ENCODE data around the gene AADACL4. TPM values are rescaled to one million over a fixed set of nuclear protein-coding genes. Genes with fewer than 3 reads are reported as not detected.

AADACL4 gene
- total RNA-seq, 1 experiment from 2014 or later, result not detected

GRCh38 chr1:12648741-12649140 lies 4.9 kb downstream of the AADACL4 start:
- Histone ChIP-seq H3K14ac (ENCODE audit: insufficient read depth, low read length) (no peak overlapping the region), H4K5ac (ENCODE audit: insufficient read length, low read depth, low read length) (no peak overlapping the region), H2BK15ac (ENCODE audit: low read depth, low read length) (no peak overlapping the region), H3T11ph (ENCODE audit: low read length) (no peak overlapping the region), H2BK20ac (ENCODE audit: low read depth, low read length, poor library complexity, severe bottlenecking) (no peak overlapping the region), H3K4me2 (ENCODE audit: insufficient read depth, insufficient read length, low read length) (no peak overlapping the region), H2BK5ac (ENCODE audit: insufficient read length, low read length) (no peak overlapping the region), H3K27me3 (ENCODE audit: insufficient read depth, low read length) (no peaks in the 10 kb centered on the region), H2AFZ (ENCODE audit: low read length) (no peak overlapping the region), H3K9me3 (ENCODE audit: control insufficient read depth, low read depth, low read length) (no peaks in the 10 kb centered on the region), H3K23ac (ENCODE audit: insufficient read length, low read depth, low read length) (no peak overlapping the region), H4K8ac (replicated peaks; ENCODE audit: insufficient read length, low read depth, low read length) (no peak overlapping the region), H3K18ac (ENCODE audit: insufficient read length, low read depth, low read length) (no peak overlapping the region), H2AK5ac (ENCODE audit: insufficient read length, low read length) (no peak overlapping the region), H2BK120ac (ENCODE audit: low read depth, low read length, poor library complexity, severe bottlenecking) (no peak overlapping the region), H4K91ac (ENCODE audit: insufficient read length, low read depth, low read length) (no peak overlapping the region), H3K79me2 (ENCODE audit: insufficient read depth, low read length) (no peaks in the 10 kb centered on the region), H3K23me2 (ENCODE audit: insufficient read length, low read depth, low read length, poor library complexity, severe bottlenecking) (no peaks in the 10 kb centered on the region), H3K56ac (ENCODE audit: insufficient read length, low read depth, low read length) (no peak overlapping the region), H4K20me1 (ENCODE audit: control insufficient read depth, insufficient read depth, insufficient read length) (no peaks in the 10 kb centered on the region), H3K4ac (ENCODE audit: low read depth, low read length) (no peak overlapping the region), H2BK12ac (ENCODE audit: insufficient read length, low read depth, low read length) (no peak overlapping the region), H3K4me1 (ENCODE audit: insufficient read depth, low read length) (no peaks in the 10 kb centered on the region), H3K27ac (ENCODE audit: insufficient read length, low read depth, low read length) (no peak overlapping the region), H3K9ac (ENCODE audit: extremely low read depth, insufficient read length, low read length) (no peak overlapping the region), H3K79me1 (ENCODE audit: insufficient read depth, low read depth, low read length, poor library complexity, severe bottlenecking) (no peaks in the 10 kb centered on the region)
- no CpG with 5 or more reads among the region's 7 CpGs for WGBS (ENCODE audit: extremely low coverage, insufficient read length, low lambda C conversion rate)
- no peak for DNase-seq
- H3K27ac Mint-ChIP-seq, result no peak overlapping the region
- H3K27me3 Mint-ChIP-seq (ENCODE audit: low read depth), result peaks cover 23% of the 10 kb centered on the region
- peaks cover 0 to 4% (median 0%) of the 10 kb centered on the region in 3 experiments; a peak in 2 of 7 replicates for H3K36me3 Mint-ChIP-seq (ENCODE audit: insufficient read depth in 1 of 3, low read depth in 3 of 3)
- H3K4me1 Mint-ChIP-seq, result peaks cover 10 to 11% of the 10 kb centered on the region in 2 experiments
- peaks cover 3 to 4% of the 10 kb centered on the region in 2 experiments; a peak in 2 of 5 replicates for H3K9me3 Mint-ChIP-seq
- TF ChIP-seq CTCF (conservative IDR thresholded peaks at IDR 0.05), result no peak
- H3K4me3 Mint-ChIP-seq, result no peak overlapping the region

Data from H9 (cell line).